ENCODE results near the gene TTC4. TPM values are rescaled to one million over a fixed set of nuclear protein-coding genes. Genes with fewer than 3 reads are reported as not detected.

TTC4 gene
- total and polyA plus RNA-seq, 2 experiments from 2014 or later = 25.1 to 33.6 TPM

DNA sequence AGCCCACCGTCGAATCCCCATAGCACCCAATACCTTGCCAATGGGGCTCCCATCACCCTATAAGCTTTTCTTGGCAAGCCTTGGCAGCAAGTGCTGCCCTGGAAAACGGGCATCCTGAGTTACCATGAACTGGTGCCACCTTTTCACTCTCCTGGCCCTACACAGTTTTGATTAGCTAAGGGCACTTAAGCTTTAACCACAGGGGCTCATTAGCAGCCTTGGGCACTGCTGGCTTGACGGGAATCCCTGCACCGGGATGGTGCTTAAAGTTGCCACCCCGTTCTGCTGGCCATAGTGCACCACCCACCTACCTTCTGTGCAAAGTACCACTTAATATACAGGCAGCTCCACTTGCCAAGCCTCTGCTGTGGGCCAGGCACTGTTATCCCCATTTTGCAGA, 34.9 kb downstream of the TTC4 start (continued):
- TF ChIP-seq, protein P1, sequence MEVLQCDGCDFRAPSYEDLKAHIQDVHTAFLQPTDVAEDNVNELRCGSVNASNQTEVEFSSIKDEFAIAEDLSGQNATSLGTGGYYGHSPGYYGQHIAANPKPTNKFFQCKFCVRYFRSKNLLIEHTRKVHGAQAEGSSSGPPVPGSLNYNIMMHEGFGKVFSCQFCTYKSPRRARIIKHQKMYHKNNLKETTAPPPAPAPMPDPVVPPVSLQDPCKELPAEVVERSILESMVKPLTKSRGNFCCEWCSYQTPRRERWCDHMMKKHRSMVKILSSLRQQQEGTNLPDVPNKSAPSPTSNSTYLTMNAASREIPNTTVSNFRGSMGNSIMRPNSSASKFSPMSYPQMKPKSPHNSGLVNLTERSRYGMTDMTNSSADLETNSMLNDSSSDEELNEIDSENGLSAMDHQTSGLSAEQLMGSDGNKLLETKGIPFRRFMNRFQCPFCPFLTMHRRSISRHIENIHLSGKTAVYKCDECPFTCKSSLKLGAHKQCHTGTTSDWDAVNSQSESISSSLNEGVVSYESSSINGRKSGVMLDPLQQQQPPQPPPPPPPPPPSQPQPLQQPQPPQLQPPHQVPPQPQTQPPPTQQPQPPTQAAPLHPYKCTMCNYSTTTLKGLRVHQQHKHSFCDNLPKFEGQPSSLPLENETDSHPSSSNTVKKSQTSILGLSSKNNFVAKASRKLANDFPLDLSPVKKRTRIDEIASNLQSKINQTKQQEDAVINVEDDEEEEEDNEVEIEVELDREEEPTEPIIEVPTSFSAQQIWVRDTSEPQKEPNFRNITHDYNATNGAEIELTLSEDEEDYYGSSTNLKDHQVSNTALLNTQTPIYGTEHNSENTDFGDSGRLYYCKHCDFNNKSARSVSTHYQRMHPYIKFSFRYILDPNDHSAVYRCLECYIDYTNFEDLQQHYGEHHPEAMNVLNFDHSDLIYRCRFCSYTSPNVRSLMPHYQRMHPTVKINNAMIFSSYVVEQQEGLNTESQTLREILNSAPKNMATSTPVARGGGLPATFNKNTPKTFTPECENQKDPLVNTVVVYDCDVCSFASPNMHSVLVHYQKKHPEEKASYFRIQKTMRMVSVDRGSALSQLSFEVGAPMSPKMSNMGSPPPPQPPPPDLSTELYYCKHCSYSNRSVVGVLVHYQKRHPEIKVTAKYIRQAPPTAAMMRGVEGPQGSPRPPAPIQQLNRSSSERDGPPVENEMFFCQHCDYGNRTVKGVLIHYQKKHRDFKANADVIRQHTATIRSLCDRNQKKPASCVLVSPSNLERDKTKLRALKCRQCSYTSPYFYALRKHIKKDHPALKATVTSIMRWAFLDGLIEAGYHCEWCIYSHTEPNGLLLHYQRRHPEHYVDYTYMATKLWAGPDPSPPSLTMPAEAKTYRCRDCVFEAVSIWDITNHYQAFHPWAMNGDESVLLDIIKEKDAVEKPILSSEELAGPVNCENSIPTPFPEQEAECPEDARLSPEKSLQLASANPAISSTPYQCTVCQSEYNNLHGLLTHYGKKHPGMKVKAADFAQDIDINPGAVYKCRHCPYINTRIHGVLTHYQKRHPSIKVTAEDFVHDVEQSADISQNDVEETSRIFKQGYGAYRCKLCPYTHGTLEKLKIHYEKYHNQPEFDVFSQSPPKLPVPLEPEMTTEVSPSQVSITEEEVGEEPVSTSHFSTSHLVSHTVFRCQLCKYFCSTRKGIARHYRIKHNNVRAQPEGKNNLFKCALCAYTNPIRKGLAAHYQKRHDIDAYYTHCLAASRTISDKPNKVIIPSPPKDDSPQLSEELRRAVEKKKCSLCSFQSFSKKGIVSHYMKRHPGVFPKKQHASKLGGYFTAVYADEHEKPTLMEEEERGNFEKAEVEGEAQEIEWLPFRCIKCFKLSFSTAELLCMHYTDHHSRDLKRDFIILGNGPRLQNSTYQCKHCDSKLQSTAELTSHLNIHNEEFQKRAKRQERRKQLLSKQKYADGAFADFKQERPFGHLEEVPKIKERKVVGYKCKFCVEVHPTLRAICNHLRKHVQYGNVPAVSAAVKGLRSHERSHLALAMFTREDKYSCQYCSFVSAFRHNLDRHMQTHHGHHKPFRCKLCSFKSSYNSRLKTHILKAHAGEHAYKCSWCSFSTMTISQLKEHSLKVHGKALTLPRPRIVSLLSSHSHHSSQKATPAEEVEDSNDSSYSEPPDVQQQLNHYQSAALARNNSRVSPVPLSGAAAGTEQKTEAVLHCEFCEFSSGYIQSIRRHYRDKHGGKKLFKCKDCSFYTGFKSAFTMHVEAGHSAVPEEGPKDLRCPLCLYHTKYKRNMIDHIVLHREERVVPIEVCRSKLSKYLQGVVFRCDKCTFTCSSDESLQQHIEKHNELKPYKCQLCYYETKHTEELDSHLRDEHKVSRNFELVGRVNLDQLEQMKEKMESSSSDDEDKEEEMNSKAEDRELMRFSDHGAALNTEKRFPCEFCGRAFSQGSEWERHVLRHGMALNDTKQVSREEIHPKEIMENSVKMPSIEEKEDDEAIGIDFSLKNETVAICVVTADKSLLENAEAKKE (CRISPR knock-in tag; IDR thresholded peaks at IDR 0.05) = no peak
- no peak for TF ChIP-seq ZNF114 (CRISPR knock-in tag; IDR thresholded peaks at IDR 0.05)
- no peak for TF ChIP-seq POLR2AphosphoS5 (IDR thresholded peaks at IDR 0.05; ENCODE audit: low read depth)

DNA sequence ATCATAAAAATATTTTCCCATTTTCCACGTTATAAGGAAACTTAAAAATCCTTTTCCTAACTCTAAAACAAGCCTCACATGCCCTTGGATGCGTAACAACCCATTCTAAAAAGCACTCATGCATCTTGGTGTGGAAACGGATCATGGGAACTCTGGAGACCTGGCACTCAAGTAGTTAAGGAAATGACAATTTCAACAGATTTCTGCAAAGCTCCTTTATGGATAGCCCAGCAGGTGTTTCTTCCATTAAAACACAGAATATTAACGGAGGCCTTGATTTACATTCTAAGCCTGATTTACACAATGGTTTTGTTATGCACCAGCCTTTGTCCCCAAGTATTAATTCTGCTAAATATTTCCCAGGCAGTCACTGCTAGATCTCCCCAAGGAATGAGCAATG, 35.8 kb downstream of the TTC4 start:
- no peaks in the 10 kb centered on the region for H3K36me3 ChIP-seq (ENCODE audit: insufficient read depth)
- ATAC-seq (no peak), DNase-seq (ENCODE audit: low spot score) (no peak)
- Mint-ChIP-seq H3K27ac (no peak overlapping the region), H3K4me1 (peaks cover 15% of the 10 kb centered on the region), H3K36me3 (ENCODE audit: low read depth) (no peaks in the 10 kb centered on the region), H3K9me3 (no peaks in the 10 kb centered on the region), H3K27me3 (ENCODE audit: insufficient read depth, low read depth, poor library complexity) (peaks cover 10% of the 10 kb centered on the region), H3K4me3 (no peak overlapping the region)
- no peak overlapping the region for H2AFZ ChIP-seq
- H3K27me3 ChIP-seq (ENCODE audit: insufficient read depth) = no peaks in the 10 kb centered on the region
- H3K9me2 ChIP-seq (ENCODE audit: insufficient read depth) = no peaks in the 10 kb centered on the region
- H3K27ac ChIP-seq (ENCODE audit: low read depth) = no peak overlapping the region
- H3K4me1 ChIP-seq (ENCODE audit: insufficient read depth) = peaks cover 16% of the 10 kb centered on the region; the same call in 1 of the 2 replicates
- no peaks in the 10 kb centered on the region for H4K20me1 ChIP-seq (replicated peaks; ENCODE audit: insufficient read depth)
- no peaks in the 10 kb centered on the region for H3K79me2 ChIP-seq (replicated peaks; ENCODE audit: insufficient read depth)
- H3K4me2 ChIP-seq = peak overlapping the region; percentile 56; the same call in 1 of the 2 replicates
- H3K4me3 ChIP-seq = no peak overlapping the region
- no peaks in the 10 kb centered on the region for H3F3A ChIP-seq (replicated peaks; ENCODE audit: low read depth)
- TF ChIP-seq ZNF331 (CRISPR knock-in tag; IDR thresholded peaks at IDR 0.05; ENCODE audit: low read depth) = no peak
- no peak for TF ChIP-seq STAT1 (IDR thresholded peaks at IDR 0.05; ENCODE audit: unreplicated experiment)
- no peak for TF ChIP-seq EZH2phosphoT487 (IDR thresholded peaks at IDR 0.05; ENCODE audit: unreplicated experiment)
- TF ChIP-seq ETS1 (IDR thresholded peaks at IDR 0.05) = no peak
- TF ChIP-seq POLR2AphosphoS5 (IDR thresholded peaks at IDR 0.05; ENCODE audit: low read depth) = no peak
- no peak for TF ChIP-seq CTCF (conservative IDR thresholded peaks at IDR 0.05; ENCODE audit: low read depth in 2 of 2)
- TF ChIP-seq EZH2 (IDR thresholded peaks at IDR 0.05; ENCODE audit: low read depth, unreplicated experiment) = no peak
- TF ChIP-seq, protein P2, sequence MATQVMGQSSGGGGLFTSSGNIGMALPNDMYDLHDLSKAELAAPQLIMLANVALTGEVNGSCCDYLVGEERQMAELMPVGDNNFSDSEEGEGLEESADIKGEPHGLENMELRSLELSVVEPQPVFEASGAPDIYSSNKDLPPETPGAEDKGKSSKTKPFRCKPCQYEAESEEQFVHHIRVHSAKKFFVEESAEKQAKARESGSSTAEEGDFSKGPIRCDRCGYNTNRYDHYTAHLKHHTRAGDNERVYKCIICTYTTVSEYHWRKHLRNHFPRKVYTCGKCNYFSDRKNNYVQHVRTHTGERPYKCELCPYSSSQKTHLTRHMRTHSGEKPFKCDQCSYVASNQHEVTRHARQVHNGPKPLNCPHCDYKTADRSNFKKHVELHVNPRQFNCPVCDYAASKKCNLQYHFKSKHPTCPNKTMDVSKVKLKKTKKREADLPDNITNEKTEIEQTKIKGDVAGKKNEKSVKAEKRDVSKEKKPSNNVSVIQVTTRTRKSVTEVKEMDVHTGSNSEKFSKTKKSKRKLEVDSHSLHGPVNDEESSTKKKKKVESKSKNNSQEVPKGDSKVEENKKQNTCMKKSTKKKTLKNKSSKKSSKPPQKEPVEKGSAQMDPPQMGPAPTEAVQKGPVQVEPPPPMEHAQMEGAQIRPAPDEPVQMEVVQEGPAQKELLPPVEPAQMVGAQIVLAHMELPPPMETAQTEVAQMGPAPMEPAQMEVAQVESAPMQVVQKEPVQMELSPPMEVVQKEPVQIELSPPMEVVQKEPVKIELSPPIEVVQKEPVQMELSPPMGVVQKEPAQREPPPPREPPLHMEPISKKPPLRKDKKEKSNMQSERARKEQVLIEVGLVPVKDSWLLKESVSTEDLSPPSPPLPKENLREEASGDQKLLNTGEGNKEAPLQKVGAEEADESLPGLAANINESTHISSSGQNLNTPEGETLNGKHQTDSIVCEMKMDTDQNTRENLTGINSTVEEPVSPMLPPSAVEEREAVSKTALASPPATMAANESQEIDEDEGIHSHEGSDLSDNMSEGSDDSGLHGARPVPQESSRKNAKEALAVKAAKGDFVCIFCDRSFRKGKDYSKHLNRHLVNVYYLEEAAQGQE (IDR thresholded peaks at IDR 0.05; ENCODE audit: unreplicated experiment) = no peak
- TF ChIP-seq CREB1 (CRISPR knock-in tag; IDR thresholded peaks at IDR 0.05; ENCODE audit: low read depth) = no peak
- no peak for TF ChIP-seq JUNB (IDR thresholded peaks at IDR 0.05; ENCODE audit: unreplicated experiment)
- TF ChIP-seq ZNF114 (CRISPR knock-in tag; IDR thresholded peaks at IDR 0.05) = no peak
- no peak for TF ChIP-seq NANOG (IDR thresholded peaks at IDR 0.05; ENCODE audit: borderline replicate concordance)

Measured in GM23338 (cell line).